HG03469 (cell line): ENCODE data around the gene PTER.

Source experiments
- ATAC-seq: cut with Tn5 transposase; IDR thresholded peaks from one replicate; pipeline ENCODE4 v1.9.1; 2021; ENCODE audit warnings: mild to moderate bottlenecking, moderate library complexity, moderate number of reproducible peaks; ENCODE audit not compliant: unreplicated experiment

Gene PTER

GRCh38 chr10:16436758-16437539, at the start of gene PTER:
PTER (plus strand) TSS chr10:16437010; CDS start chr10:16484385, 47,375 bp downstream.
- ATAC-seq: peak; percentile 93

DNA sequence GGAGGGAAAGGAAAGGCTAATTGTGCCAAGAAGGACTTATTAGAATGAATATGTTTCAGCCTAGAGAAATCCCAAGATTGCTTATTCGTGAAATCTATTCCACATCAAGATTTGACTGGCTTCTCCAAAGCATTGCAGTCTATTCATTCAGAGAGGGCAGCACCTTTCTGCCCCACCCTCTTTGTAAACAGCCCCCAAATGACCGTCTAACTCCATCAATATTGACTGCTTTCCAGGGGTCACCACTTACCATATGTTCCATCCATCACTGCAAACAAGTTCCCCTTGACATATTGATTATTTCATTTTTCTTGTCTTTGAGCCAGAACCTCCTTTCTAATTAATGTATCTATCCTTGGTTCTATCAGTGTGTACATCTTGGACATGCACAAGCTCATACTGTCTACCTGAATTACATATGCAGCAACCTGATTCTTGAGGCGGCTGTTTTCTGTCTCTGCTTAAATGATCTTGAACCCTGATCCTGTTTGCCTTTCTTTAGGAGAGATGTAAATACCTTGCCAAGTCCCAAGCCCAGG, 44.2 kb upstream of the PTER start:
- ATAC-seq: no peak

GRCh38 chr10:16393271-16393858, 43.4 kb upstream of the PTER start:
- no peak for ATAC-seq

DNA sequence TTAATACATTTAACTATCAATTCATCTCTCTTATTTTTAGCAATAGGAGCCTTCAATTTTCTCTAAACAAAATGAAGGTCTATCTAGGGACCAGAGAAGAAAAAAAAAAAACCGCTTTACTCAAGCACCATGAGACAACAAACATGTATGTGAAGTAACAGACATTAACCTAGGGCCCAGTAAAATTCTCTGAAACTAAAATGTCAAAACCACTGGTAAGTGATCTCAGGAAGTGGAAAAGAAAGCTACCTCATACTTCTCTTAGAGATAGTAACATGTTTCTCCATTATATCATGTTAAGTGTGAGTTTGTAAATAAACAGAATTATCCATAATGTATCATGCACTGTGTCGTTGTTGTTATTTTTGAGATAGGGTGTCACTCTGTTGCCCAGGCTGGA, 35.4 kb upstream of the PTER start:
- no peak for ATAC-seq

DNA sequence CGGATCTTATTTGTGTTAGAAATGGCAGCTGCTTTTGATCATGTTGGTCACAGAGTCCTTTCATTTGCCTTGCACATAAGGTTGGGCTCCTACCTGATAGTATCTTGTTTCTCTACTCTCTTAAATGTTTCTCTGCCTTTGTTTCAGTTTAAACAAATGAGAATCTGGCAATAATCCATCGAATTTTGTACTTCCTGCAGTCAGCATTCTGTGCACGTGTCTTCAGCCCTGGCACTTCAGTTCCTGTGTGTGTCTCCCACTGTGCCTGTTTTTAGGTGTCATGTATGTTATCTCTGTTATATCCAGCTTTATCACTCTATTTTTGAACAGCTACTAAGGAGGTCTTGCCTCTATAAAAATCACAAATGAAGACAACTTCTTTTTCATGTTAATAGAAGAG, 28.4 kb upstream of the PTER start:
- ATAC-seq: no peak

DNA sequence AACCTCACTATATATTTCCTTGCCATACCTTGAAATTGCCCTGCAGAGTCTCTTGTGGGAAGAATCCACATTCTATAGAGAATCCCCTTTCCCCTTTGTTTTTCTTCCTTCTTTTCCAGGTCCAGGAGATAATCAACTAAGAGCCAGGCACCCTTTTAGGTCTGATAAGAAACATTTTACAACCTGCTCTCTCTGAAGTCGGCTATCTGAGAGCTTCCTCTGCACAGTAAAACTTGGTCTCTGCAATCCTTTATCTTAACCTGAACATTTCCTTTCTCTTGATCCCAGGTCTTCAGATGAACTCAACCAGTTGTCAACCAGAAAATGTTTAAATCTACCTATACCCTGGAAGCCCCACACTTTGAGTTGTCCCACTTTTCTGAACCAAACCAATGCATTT, 19.5 kb upstream of the PTER start:
- no peak for ATAC-seq

GRCh38 chr10:16423599-16423998, 13.2 kb upstream of the PTER start:
- no peak for ATAC-seq

- no peak for ATAC-seq
Measured at GRCh38 chr10:16425449-16425848, 11.4 kb upstream of the PTER start.

DNA sequence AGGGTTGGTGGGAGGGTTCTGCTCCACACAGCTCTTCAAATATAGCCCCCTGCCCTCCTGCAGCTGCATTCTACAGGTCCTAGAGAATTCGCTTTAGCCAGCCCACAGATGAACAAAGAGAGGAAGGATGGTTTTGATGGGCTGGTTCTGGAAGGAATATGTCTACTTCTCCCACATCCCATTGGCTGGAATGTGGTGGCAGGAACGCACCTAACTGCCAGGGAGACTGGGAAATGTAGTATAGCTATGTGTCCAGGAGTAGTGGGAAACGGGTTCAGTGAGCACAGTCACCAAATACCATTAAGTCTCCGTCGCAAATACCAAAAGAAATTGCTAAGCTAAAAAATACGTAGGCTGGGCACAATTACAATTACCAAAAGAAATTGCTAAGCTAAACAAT, 7.3 kb upstream of the PTER start:
- ATAC-seq: no peak

DNA sequence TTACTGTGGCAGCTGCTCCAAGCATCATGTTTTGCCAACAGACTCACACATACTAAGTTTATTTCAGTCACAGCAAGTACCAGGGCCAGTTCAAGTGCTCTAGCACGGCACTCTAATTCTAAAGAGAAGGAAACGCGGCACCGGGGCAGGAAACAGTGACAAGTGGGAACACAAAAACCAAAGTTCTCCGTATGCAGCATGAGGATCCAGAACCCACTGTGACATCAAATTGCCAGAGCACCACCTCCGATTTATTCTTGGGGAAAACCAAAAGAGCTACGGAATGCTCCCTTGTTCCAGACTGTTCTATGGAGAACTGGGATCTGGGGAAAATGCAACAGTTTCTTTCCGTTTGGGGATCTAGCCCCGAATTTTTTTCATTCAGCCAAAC, 448 bp upstream of the PTER start:
- ATAC-seq: peak; percentile 1

- no peak for ATAC-seq
Measured at GRCh38 chr10:16437540-16437894, 707 bp downstream of the PTER start.

GRCh38 chr10:16439295-16439694, 2.5 kb downstream of the PTER start:
- no peak for ATAC-seq

- ATAC-seq: no peak
Measured at GRCh38 chr10:16440396-16441133, 3.8 kb downstream of the PTER start.

- ATAC-seq: no peak
Measured at GRCh38 chr10:16441173-16441840, 4.5 kb downstream of the PTER start.

DNA sequence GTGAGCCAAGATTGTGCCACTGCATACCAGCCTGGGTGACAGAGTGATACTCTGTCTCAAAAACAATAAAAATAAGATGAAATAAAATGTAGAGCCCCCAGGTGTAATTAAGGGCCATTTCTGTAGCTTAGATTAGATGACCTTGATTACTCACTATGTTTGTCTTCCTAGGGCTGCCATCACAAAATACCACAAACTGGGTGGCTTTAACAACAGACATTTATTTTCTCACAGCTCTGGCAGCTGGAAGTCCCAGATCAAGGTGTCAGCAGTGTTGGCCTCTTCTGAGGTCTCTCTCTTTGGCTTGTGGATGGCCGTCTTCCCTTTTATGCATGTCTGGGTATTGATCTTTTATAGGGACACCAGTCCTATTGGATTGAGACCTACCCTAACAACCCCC, 6.1 kb downstream of the PTER start:
- ATAC-seq: no peak

DNA sequence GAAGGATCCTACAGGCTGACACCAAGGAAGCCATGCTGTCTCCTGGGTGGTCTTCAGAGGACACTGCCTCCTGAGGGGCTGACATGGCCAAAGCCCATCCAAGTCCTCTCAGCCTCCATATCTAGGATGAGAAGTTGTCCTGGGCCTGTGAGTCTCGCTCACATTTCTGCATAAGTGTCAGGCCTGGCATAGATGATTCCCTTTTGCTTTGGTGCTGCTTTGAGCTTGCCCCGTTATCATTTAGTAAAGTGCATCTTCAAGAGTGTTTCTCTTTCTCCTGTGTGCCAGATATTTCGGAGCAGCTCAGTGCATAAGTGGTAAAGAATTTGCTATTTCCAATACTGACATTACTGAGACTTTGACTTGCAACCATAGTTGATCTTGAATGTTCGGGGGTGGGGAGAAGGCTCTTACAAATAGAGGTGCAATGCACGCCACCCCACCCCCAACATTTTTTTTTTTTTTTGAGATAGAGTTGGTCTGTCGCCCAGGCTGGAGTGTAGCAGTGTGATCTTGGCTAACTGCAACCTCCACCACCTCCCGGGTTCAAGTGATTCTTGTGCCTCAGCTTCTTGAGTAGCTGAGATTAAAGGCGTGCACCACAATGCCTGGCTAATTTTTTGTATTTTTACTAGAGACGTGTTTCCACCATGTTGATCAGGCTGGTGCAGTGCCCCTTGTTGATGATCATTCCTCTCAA, 9.1 kb downstream of the PTER start:
- no peak for ATAC-seq

GRCh38 chr10:16449454-16449853, 12.6 kb downstream of the PTER start:
- ATAC-seq: no peak

- ATAC-seq: no peak
Measured at GRCh38 chr10:16458166-16458955, 21.6 kb downstream of the PTER start.

DNA sequence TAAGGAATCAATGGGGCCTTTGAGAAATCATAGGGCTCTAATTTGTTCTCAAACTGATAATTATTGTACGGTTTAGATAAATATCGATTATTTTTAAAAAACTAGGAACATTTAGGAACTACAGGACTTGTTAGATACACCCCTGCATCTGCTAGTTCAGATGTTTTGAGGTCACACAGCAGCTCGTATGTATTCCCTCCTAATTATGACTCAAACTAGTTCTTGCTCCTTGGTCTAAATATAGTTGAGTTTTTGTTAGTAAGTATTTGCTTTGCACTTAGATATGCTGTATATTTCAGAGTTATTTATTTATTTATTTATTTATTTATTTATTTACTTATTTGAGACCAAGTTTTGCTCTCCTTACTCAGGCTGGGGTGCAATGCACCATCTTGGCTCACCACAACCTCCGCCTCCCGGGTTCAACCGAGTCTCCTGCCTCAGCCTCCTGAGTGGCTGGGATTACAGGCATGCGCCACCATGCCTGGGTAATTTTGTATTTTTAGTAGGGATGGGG, 22.7 kb downstream of the PTER start:
- ATAC-seq: no peak

- no peak for ATAC-seq
Measured at GRCh38 chr10:16466001-16466400, 29.2 kb downstream of the PTER start.
